Peyer's patch (tissue), 4 donors: Measurements from ENCODE around the gene MEIS1. TPM values are rescaled to one million over a fixed set of nuclear protein-coding genes. Genes with fewer than 3 reads are reported as not detected.

Experiments used
- DNase-seq, 3 donors: peaks; one replicate each; pipeline ENCODE4 v3.0.0-alpha.2; 2017 to 2019
- H3K27ac ChIP-seq, 4 donors: fragments of 200-600 bp; sonication (generic); one replicate each; pipeline ENCODE4 v1.5.1; 2016 to 2019
- H3K27me3 ChIP-seq, 2 donors: fragments of 200-600 bp; sonication (generic); one replicate each; pipeline ENCODE4 v1.5.1; 2019
- H3K36me3 ChIP-seq, 3 donors: fragments of 200-600 bp; sonication (generic); one replicate each; pipeline ENCODE4 v1.5.1; 2016 to 2019
- H3K4me1 ChIP-seq, 4 donors: fragments of 200-600 bp; sonication (generic); one replicate each; pipeline ENCODE4 v1.5.1; 2016 to 2019
- H3K4me3 ChIP-seq, 4 donors: fragments of 200-600 bp; sonication (generic); 1 replicate in 3 of 4; 2 replicates in 1 of 4; pipeline ENCODE4 v1.5.1; 2016 to 2019; ENCODE audit warnings: mild to moderate bottlenecking in 1 of 4
- H3K9me3 ChIP-seq, 4 donors: fragments of 200-600 bp; sonication (generic); one replicate each; pipeline ENCODE4 v1.5.1; 2016 to 2019; ENCODE audit warnings: mild to moderate bottlenecking in 1 of 4
- CTCF ChIP-seq, 6 experiments: fragments of 450-650 bp in 4 of 6; fragments of 200-600 bp in 2 of 6; sonication (generic) in 1 of 6; IDR thresholded peaks; one replicate each; pipeline ENCODE4 v1.5.1; 2017 to 2019; ENCODE audit warnings: antibody characterized with exemption in 6 of 6, mild to moderate bottlenecking in 3 of 6, moderate library complexity in 1 of 6
- POLR2A ChIP-seq, 2 donors: fragments of 450-650 bp; IDR thresholded peaks; one replicate each; pipeline ENCODE4 v1.5.1; 2017; ENCODE audit warnings: antibody characterized with exemption in 2 of 2, mild to moderate bottlenecking in 2 of 2, moderate library complexity in 2 of 2
- total RNA-seq, 4 donors: library from RNA; depleted of rRNA; stranded (reverse); fragments of >200 nt; gene quantifications; one replicate each; pipeline ENCODE4 v1.1.0, GENCODE V29; 2016

MEIS1 gene
- total RNA-seq, 4 donors from 2014 or later = 7.2 to 64.4 (median 16.3) TPM

DNA sequence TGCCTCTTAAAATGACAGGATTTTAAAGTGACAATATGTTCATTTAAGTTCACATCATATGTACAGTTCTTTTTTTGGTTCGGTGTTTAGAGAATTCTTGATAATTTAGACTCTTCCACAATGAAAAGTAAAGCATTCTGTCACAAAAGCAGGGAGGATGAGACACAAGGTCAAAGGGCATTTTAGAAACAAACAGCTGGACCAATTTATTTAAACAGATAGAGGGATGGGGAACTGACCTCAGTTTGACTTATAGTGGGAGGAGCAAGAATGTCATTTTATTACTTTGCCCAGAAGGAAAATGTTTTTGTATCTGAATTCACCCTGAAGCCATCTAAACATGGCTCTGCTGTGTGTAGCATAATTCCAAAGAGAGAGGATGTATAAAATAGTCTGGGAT, 128.5 kb downstream of the MEIS1 start:
- DNase-seq = no peak
- H3K4me3 ChIP-seq = no peak overlapping the region
- H3K27me3 ChIP-seq = no peaks in the 10 kb centered on the region
- no peak overlapping the region for H3K27ac ChIP-seq
- TF ChIP-seq POLR2A (IDR thresholded peaks at IDR 0.05) = no peak
- no peak for TF ChIP-seq CTCF (IDR thresholded peaks at IDR 0.05)
- no peaks in the 10 kb centered on the region for H3K36me3 ChIP-seq
- no peaks in the 10 kb centered on the region for H3K9me3 ChIP-seq
- H3K4me1 ChIP-seq = no peaks in the 10 kb centered on the region

GRCh38 chr2:66565291-66565690, 130.4 kb downstream of the MEIS1 start:
- no peaks in the 10 kb centered on the region for H3K9me3 ChIP-seq
- peaks cover 0 to 7% (median 0%) of the 10 kb centered on the region in 4 donors for H3K4me1 ChIP-seq
- no peaks in the 10 kb centered on the region for H3K36me3 ChIP-seq
- no peak for DNase-seq
- H3K4me3 ChIP-seq = no peak overlapping the region
- TF ChIP-seq POLR2A (IDR thresholded peaks at IDR 0.05) (no peak), CTCF (IDR thresholded peaks at IDR 0.05) (no peak)
- H3K27ac ChIP-seq = no peak overlapping the region
- no peaks in the 10 kb centered on the region for H3K27me3 ChIP-seq

DNA sequence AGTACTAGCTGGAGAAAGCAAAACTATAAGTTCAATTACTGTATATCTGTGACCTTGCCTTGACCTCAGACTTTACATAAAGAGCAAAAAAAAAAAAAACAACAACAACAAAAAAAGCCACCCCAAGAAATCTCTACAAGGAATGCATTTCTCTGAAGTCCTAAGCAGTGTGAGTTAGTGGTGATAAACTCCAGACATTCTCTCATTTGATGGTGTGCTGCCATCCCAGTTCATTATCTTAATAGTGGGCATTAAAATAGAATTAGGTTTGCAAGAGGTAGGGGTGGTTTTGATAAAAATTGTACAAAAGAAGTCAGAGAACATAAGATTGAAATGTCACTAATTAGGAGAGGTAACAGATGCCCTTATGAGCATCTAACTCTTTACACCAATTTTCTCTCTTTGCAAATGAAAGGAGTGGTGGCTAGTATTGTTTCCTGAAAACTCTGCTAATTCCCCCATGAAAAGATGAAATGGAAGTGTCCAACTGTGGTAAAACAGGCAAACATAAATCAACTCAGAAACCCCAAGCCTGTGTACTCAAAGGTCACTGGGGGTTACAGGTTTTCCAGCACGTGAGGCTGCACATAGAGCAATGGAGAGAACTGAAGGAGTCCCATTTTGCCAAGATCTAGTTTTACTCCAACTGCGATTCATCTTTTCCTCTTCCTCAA, 131.9 kb downstream of the MEIS1 start:
- no peak overlapping the region for H3K27ac ChIP-seq
- no peak for DNase-seq
- no peaks in the 10 kb centered on the region for H3K27me3 ChIP-seq
- H3K36me3 ChIP-seq = no peaks in the 10 kb centered on the region
- no peaks in the 10 kb centered on the region for H3K9me3 ChIP-seq
- H3K4me1 ChIP-seq = peaks cover 0 to 7% (median 0%) of the 10 kb centered on the region in 4 donors
- TF ChIP-seq CTCF (IDR thresholded peaks at IDR 0.05) (no peak), POLR2A (IDR thresholded peaks at IDR 0.05) (no peak)
- no peak overlapping the region for H3K4me3 ChIP-seq

GRCh38 chr2:66567729-66568128, 132.8 kb downstream of the MEIS1 start:
- Histone ChIP-seq H3K4me3 (no peak overlapping the region), H3K9me3 (no peaks in the 10 kb centered on the region), H3K27ac (no peak overlapping the region), H3K4me1 (peaks cover 0 to 7% (median 0%) of the 10 kb centered on the region in 4 donors), H3K36me3 (no peaks in the 10 kb centered on the region), H3K27me3 (no peaks in the 10 kb centered on the region)
- DNase-seq = no peak
- TF ChIP-seq CTCF (IDR thresholded peaks at IDR 0.05) = no peak

- TF ChIP-seq POLR2A (IDR thresholded peaks at IDR 0.05) (no peak), CTCF (IDR thresholded peaks at IDR 0.05) (no peak)
- no peak for DNase-seq
- H3K36me3 ChIP-seq = no peaks in the 10 kb centered on the region
- no peaks in the 10 kb centered on the region for H3K27me3 ChIP-seq
- H3K9me3 ChIP-seq = no peaks in the 10 kb centered on the region
- H3K27ac ChIP-seq = peak overlapping the region in 1 of 4 donors; percentile 24
- peaks cover 0 to 7% (median 0%) of the 10 kb centered on the region in 4 donors for H3K4me1 ChIP-seq
- no peak overlapping the region for H3K4me3 ChIP-seq
Measured at GRCh38 chr2:66568650-66569300, 133.8 kb downstream of the MEIS1 start.
